GM21515 (cell line): ENCODE data around the gene TESK1.
"Not testable (repeated sequence)": the region's sequence is repeated elsewhere in the genome, so short reads cannot be mapped to it uniquely, and the experiment has no call there.

Source experiments
- ATAC-seq: cut with Tn5 transposase; IDR thresholded peaks from one replicate; pipeline ENCODE4 v1.9.1; 2021; ENCODE audit not compliant: unreplicated experiment

Gene TESK1

GRCh38 chr9:35615981-35616680 is 11.1 kb downstream of the TESK1 start:
- no peak for ATAC-seq

GRCh38 chr9:35616681-35617459 is 11.8 kb downstream of the TESK1 start:
- no peak for ATAC-seq

DNA sequence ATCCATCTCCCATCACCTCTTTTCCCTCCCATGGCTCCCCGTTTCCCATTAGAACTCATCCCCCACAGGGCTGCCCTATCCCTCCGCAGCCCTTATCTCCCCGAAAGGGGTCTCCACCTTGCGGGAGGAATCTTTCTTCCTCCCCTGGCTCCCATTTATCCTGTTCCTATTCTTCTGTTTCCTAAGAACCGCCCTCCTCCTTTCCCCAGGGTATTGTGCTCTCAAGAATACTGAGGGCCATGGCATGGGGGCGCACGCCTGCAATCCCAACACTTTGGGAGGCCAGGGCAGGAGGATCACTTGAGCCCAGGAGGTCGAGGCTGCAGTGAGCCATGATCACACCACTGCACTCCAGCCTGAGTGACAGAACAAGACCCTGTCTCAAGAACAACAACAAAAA is 12.5 kb downstream of the TESK1 start:
- no peak for ATAC-seq

GRCh38 chr9:35618325-35618727 is 13.3 kb downstream of the TESK1 start, which contains the start of gene CD72:
CD72 (minus strand) TSS chr9:35618413; CDS start chr9:35618303, 110 bp downstream.
- ATAC-seq: no peak

GRCh38 chr9:35618854-35619799 is 14.1 kb downstream of the TESK1 start:
- no peak for ATAC-seq

DNA sequence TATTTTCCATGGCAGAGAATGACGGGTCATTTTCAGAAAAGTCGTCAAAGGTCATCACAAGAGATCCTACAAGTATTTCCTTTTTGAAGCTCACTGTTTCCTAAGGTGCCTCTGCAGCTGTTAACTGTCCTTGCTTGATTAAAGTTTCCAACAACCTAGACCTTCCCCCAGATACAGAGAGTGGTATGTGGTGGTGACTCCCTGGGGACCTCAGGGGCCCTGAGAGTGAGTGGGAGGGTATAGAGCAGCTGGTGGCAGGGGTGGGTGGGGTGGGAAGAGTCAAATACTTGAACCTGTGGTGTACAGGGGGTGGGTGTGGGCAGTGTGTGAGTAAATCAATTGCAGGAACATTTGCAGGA is 14.7 kb downstream of the TESK1 start:
- no peak for ATAC-seq

- ATAC-seq: no peak
These were observed 22.5 kb downstream of the TESK1 start for GRCh38 chr9:35627575-35627974.

GRCh38 chr9:35628389-35628991 is 23.4 kb downstream of the TESK1 start:
- no peak for ATAC-seq

DNA sequence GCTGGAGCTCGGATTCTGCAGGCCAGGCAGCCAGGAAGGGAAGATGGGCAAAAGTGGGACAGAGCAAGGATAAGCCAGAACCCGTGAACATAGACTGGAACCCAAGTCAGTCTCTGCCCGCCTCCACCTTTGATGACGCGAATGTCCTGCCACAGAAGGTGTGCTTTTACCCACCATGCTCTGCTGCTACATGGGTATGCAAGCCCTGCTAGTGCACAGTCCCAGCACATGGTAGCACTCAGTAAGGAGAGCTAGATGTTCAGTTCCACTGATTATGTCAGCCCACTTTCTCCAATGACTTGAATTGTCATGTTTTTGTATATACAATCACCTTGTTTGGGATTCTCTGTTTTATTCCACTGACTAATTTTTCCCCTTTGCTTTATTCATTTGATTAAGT is 24.5 kb downstream of the TESK1 start:
- no peak for ATAC-seq

DNA sequence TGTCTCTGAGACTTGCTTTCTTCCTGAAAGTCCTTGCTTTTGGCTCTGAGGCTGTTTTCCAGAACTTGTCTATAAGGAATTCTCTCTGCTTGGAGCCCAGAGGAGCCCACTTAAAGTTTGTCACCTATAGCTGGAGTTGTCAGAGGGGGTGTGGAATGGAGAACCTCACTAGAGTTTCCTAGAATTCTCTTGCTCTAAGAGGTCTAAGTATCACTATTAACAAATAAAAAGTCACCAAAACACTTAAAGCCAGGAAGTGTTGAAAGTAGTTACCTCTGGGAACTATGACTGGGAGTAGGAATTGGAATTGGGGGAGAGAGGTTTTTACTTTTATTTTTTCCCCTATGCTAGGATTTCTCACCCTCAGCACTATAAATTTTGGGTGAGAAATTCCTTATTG is 30.7 kb downstream of the TESK1 start:
- ATAC-seq: no peak

DNA sequence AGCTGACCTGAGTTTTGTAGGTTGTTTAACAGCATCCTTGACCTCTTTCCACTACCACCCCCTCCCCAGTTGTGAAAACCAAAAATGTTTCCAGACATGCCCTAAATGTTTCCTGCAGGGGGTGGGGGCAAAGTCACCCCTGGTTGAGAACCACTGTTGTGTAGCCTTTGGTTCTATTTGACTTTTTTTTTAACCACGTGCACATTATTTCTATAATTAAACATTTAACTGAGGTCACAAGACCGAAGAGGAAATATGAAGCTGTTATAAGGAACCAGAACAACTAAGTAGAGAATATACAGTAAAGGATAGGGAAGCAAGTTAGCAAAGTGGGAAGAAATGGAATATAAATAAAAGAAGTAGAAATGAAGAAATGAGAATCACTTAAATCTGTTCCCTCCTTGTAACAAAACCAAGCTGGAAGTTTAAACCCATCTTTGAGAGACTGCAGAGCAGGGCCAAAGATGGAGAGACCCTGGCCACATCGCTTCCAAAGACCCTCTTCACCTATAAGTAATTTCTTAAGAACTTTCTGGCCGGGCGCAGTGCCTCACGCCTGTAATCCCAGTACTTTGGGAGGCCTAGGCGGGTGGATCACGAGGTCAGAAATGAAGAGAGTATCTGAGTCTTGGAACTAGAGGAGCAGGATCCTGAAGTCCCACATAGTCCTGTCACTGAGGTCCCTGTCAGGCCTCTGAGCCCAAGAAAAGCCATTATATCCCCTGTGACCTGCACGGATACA is 31.2 kb downstream of the TESK1 start:
- ATAC-seq: no peak

GRCh38 chr9:35636877-35637246 is 31.8 kb downstream of the TESK1 start:
- ATAC-seq: not testable (repeated sequence)

DNA sequence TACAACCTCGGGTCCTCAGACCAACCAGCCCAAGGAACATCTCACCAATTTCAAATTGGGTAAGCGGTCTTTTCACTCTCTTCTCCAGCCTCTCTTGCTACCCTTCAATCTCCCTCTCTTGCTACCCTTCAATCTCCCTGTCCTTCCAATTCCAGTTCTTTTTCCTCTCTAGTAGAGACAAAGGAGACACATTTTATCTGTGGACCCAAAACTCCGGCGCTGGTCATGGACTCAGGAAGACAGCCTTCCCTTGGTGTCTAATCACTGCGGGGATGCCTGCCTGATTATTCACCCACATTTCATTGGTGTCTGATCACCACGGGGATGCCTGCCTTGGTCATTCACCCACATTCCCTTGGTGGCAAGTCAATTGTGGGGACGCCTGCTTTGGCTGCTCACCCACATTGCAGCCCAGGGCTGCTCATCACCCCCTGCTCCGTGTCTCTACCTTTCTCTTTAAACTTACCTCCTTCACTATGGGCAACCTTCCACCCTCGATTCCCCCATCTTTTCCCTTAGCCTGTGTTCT is 32.4 kb downstream of the TESK1 start:
- ATAC-seq: not testable (repeated sequence)

DNA sequence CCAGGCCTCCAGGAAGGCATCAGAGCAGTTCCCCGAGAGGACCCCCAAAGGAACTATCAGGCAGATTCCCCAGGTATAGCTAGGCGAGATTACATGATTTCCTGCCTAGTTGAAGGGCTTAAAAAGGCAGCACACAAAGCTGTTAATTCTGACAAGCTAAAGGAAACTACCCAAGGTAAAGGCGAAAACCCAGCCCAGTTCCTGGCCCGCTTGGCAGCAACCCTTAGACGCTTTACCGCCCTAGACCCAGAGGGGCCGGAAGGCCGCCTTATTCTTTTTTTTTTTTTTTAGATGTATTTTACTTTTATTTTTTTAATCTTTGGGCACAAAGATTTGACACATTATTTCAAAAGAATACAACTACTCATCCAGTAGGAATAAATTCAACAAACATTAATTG is 33.7 kb downstream of the TESK1 start:
- ATAC-seq: not testable (repeated sequence)

- not testable (repeated sequence) for ATAC-seq
These were observed 34.2 kb downstream of the TESK1 start for GRCh38 chr9:35639225-35639624.

- ATAC-seq: no peak
These were observed 34.6 kb downstream of the TESK1 start for GRCh38 chr9:35639631-35640030.

DNA sequence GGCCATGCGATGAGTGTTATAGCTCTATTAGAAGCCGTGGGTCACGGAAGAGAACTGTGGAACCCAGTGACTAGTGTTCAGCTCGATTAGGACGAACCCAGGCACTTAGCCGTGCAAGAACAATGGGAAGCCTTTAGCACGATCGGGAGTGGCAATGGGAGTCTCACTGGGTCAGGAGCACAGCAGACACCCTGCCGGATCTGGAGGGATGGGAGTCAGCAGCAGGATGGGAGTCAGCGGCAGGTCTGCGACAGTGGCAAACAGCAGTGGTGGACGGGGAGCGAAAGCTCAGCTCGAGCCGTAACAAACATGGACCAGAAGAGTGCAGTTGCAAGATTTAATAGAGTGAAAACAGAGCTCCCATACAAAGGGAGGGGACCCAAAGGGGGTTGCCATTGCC is 35.4 kb downstream of the TESK1 start:
- not testable (repeated sequence) for ATAC-seq

GRCh38 chr9:35641478-35641877 is 36.4 kb downstream of the TESK1 start:
- ATAC-seq: not testable (repeated sequence)

DNA sequence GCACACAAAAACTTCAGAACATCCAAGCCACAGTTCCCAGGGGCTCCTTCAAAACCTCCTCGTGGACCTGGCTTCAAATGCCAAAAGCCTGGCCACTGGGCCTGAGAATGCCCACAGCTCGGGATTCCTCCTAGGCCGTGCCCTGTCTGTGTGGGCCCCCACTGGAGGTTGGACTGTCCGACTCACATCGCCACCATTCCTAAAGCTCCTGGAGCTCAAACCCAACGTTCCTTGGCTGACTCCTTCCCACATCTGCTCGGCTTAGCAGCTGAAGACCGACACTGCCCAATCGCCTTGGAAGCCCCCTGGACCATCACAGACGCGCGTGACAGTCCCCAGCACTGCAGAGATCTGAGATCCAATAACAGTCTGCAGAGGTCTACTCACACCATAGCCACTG is 38.0 kb downstream of the TESK1 start:
- ATAC-seq: no peak

DNA sequence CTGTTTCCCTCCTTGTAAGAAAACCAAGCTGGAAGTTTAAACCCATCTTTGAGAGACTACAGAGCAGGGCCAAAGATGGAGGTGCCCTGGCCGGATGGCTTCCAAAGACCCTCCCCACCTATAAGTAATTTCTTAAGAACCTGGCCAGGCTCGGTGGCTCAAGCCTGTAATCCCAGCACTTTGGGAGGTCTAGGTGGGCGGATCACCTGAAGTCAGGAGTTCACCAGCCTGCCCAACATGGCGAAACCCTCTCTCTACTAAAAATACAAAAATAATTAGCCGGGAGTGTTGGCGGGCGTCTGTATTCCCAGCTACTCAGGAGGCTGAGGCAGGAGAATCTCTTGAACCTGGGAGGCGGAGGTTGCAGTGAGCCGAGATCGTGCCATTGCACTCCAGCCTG is 40.7 kb downstream of the TESK1 start:
- ATAC-seq: not testable (repeated sequence)
